GM18867 (cell line): ENCODE data around the gene LDHA.

Source experiments
- ATAC-seq: cut with Tn5 transposase; IDR thresholded peaks from one replicate; pipeline ENCODE4 v1.9.1; 2021; ENCODE audit warnings: mild to moderate bottlenecking, moderate library complexity; ENCODE audit not compliant: unreplicated experiment

Gene LDHA

DNA sequence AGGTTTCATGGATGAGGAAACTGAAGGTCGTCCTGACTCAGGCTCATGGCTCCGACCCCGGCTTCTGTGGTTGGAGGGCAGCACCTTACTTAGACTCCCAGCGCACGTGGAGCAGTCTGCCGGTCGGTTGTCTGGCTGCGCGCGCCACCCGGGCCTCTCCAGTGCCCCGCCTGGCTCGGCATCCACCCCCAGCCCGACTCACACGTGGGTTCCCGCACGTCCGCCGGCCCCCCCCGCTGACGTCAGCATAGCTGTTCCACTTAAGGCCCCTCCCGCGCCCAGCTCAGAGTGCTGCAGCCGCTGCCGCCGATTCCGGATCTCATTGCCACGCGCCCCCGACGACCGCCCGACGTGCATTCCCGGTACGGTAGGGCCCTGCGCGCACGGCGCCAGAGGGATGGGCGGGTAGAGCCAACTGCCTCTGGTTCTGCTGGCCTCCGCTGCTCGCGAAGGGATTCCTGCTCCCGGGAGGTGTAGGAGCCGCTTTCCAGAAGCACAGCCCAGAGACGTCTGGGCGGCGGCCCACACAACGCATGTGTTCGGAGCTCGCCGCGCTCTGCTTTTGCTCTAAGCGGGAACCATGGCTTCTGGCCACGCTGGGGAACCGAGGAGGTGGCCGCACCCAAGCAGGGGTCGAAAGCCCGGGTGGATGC lies at the start of gene LDHA:
Gene LDHA, plus strand, starts transcription at position 289 of the 653 bp plus-strand sequence. CDS start 2,280 bp downstream, outside the sequence.
- peak; percentile 71 for ATAC-seq

DNA sequence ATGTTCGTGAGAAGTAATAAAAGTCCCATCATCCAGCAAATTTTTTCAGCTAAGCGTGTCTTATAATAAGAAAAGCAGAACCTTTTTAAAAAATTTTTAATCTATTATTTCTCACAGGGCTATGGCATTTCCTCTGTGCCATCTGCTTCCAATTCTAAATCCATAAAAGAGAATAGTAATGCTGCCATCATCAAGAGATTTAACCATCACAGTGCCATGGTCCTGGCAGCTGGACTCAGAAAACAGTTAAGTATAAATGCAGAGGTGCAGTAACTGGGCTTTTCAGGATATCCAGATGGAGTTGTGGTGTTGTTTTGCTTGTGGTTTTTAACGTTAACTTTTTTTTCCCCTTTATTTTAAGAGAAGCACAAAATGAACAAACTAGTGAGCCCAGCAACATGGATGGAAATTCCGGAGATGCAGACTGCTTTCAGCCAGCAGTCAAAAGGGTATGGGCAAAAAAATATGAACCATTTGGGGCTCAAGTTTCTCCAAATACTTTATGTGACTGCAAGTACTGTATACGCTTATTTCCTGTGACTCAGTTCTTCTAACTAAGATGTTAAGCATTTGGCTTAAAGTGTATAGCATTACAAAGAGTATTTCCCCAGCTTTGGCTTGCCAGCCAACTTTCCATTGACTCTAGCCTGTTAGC lies 46.8 kb upstream of the LDHA start:
- no peak for ATAC-seq

DNA sequence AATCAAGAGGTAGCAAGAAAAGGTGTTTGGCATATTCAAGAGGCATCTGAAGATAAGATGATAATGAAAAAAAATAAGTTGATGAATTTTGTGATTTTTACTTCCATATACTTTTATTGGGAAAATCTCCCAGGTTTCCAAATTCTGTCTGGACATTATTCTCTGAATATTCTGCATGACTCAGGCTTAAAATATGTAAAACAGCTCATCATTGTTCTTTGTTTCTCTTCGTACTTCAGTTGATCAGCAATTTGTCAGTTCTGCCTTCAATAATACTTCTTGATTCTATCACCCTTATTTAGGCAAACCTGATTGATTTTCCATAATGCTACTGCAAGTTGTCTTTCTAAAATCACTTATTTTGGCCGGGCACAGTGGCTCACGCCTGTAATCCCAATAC lies 41.8 kb upstream of the LDHA start:
- ATAC-seq: no peak

DNA sequence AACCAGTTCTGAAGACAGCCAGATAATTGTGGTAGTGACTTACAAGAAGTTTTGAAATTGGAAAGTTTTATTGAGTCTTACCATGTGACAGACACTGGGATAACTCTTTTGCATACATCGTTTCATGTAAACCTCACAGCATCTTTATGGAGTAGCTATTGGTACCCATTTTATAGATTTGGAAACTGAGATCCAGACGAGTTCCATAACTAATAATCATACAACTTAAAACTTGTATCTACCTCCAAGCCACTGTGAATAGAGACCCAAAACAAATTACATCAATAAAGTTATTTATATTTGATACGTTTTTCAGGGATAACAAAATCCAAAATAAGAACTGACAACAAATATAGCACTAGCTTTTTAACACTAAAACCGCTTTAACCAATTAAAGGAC lies 35.7 kb upstream of the LDHA start:
- ATAC-seq: no peak

DNA sequence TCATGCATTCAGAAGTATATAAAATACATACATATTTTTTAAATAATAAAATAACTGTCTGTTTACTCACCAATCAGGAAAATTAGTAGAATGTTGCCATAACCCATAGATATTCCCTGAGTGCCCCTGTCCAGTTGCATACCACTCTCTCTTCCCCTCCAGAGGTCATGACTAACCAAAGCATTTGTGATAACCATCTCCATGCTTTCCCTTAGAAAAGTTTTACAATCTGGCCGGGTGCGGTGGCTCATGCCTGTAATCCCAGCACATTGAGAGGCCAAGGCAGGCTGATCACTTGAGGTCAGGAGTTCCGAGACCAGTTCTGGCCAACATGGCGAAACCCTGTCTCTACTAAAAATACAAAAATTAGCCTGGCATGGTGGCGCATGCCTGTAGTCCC lies 33.2 kb upstream of the LDHA start:
- no peak for ATAC-seq

DNA sequence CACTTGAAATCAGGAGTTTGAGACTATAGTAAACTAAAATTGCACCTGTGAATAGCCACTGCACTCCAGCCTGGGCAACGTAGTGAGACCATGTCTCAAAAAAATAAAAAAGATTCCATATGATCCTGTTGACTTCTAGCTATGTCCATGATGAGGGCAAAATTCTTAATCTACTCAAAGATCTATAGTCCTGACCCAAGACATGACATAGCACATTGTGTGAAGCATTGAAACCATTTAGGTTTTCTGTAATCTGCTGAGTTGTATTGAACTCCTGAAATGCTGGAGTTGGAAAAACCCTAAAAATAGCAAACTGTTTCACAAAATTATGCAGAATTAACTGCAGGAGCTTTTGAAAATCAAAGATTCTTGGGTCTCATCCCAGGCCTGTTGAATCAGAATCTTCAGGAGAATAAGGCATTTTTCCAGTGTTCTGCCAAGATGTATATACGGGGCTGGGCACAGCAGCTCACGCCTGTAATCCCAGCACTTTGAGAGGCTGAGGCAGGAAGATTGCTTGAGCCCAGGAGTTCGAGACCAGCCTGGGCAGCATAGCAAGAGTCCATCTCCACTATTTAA lies 29.8 kb upstream of the LDHA start:
- no peak for ATAC-seq

DNA sequence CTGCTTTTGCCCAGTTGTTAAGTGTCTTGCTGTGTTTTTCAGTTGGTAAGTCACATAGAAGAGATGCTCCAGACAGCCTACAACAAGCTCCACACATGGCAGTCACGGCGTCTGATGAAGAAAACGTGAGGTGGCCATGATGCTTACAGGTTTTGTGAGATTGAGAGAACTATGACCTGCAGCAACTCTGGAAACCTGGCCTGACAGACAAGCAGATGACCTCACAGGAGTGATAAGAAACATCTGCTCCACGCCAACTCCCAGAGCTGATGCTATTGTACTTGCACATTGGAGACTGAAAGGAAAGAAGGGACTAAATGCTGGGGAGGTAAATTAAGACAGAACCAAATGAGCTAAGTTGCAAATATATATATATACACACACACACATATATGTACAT lies 28.6 kb upstream of the LDHA start:
- ATAC-seq: no peak

DNA sequence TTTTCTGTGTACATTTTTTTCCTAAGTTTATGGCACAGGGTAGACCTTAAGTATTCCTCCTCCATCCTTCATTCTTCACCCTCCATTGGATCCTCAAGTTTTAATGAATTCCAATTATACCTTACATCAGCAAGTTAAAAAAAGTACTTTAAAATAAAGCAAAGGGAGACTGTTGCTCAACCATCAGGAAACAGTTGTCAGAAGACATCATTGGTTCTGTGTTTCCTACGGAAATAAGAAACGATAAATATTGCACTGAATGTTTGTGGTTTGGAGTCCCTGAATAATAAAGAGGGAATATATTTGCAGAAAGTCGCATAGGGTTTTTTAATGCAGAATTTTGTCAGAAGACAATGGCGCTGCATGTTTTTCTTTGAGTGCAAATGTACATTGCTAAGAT lies 28.1 kb upstream of the LDHA start:
- no peak for ATAC-seq

DNA sequence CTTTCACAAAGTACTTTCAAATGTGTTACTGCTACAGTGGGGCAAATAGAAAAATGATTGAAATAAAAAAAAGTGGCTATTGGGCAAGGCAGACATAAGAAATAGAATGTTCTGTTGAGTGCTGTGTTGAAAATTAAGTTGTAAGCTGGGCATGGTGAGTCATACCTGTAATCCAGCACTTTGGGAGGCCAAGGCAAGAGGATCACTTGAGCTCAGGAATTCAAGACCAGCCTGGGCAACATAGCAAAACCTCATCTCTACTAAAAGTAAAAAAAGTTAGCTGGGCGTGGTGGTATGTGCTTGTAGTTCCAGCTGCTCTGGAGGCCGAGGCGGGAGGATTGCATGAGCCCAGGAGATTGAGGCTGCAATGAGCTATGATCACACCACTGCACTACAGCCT lies 26.9 kb upstream of the LDHA start:
- no peak for ATAC-seq

DNA sequence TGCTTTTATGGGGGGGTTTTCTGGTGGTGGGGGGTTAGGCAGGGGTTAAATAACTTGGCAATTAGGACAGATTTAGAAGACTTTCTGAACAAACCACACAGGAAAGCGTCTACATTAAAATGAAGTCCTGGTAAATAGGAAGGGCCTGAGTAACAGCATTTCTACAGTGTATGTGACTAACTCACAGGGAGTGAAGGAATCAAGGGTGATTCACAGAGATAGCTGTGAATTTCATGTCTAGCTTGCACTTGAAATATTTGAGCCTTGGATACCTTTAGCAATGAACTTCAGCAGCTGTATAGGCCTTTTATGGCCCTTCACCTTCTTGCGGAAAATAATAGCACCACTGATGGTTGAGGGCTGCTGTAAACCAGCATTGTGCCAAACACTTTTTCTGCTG lies 26.1 kb upstream of the LDHA start:
- no peak for ATAC-seq

DNA sequence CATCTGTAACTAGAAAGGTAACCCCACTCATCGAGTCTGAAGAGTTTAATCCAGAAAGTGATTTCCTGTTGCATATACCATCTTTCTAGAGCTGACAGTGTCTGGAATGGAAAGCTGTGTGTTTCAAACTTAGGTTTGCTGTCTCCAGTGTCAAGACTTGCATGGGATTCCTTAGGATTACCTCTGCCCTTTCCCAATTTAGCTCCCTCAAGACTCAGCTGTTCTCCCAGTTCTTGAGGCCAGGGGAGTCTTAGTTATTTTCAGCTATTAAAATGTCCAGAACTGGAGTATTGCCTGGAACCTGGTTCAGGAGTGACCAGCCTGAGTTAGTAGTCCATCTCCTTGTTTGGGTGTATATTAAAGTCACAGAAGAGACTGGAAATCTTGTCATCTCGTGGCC lies 25.0 kb upstream of the LDHA start:
- no peak for ATAC-seq

DNA sequence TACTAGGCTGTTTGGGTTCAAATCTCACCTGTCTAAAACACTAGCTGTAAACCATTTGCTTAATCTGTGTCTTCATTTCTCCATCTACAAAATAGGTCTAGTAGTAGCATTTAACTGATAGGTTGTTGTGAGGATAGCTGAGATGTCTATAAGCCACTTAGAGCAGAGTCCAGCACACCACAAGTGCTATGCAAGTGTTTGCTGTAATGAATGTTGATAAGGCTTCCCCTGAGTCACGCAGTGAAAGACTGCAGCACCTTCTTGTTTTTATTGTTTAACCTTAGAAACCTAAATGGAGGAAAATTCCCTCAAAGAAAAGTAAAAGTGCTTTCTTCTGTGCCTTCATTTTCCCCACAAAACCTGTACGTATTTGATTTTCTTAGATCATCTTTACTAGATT lies 23.1 kb upstream of the LDHA start:
- ATAC-seq: no peak

DNA sequence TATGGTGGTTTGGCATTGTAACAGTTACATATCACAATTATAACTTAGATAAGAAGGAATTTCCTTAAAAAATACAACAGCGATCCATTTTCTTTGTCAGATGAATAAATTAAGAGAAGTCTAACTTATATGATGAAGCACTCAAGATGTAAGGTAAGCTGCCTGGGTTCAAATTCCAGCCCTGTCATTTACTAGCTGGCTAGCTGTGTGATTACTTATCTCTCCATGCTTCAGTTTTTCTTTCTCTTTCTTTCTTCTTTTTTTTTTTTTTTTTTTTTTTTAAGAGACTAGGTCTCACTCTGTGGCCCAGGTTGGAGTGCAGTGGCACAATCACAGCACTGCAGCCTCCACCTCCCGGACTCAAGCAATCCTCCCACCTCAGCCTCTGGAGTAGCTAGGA lies 22.2 kb upstream of the LDHA start:
- no peak for ATAC-seq

DNA sequence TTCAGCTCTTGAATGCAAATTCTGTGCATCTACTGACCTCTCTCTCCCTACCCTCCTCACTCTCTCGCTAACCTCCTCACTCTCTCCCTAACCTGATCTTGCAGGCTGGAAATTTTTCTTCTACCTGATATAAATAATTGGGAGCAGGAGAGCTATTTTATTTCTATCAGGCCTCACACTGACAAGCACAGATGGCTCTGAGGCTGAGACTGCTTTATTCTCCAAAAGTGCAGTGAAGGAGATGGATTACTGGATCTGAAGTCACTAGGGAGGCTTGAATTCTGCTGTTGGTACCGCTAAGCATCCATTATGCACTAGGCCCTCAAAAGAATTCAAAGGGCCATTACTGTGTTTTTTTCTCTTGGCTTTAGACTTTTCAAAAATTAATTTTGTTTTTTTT lies 19.4 kb upstream of the LDHA start:
- no peak for ATAC-seq

DNA sequence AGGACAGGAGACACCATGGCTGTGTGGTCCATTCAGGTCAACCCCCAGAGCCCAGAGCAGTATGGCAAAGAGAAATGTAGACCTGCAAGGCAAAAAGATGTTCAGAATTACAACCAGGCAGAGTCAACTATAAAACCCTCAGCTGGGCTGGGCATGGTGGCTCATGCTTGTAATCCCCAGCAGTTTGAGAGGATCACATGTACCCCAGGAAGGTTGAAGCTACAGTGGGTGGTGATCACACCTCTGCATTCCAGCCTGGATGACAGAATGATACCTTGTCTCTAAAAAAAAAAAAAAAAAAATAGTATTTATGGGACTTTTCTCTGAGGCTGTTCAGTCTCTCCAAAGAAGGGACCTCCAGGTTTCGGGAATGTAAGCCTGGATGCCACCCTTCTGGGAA lies 18.4 kb upstream of the LDHA start:
- ATAC-seq: no peak

DNA sequence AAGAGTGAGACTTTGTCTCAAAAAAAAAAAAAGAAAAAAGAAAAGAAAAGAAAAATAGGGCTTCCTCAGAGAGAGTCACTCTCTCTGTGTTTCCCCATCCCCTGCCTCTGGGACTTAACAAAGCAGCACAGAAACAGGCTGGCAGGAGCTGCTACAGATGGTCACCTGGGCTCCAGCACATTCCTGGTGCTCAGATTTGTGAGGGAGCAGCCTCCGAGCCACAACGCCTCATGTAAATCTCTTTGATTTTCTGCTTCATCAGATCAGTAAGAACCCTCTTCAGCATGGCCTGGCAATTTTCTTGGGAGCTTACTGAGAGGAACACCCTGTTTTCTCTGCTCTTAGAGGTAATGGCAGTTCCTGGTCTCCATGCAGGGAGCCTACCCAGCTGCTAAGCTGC lies 15.2 kb upstream of the LDHA start:
- ATAC-seq: no peak

DNA sequence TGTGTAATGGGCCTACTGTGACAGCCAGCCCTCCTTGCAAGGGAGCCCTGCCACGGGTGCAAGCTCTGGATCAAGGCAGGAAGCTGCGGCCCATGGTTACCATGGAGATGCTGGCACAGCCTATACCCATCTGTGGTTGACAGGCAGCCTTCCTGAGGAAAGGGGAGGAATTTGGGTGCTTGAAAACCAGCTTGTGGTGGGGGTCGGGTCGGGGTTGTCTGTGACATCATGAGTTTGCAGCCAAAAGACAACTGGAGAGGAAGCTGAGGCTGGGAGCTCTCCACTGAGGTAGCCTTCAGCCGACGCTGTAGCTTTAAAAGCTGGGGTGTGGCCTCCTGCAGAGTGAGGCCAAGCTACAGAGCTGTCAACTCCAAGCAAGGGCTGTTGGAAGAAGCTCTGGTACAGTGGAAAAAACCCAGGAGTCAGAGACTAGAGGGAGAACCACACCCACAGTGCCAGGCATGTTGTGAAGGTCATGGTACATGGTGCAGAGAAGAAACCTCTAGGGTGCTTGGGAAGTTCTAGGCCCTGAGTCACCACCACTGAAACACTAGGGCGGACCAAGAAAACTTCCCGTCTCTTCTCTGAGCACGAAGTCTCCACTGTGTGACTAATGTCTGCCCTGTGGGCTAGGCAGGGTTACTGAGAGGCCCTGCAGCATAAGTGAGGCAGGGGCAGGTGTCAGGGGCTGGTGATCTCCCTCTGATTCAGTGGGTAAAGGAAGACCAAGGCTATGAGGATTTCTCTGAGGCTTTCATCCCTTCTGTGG lies 10.8 kb upstream of the LDHA start:
- peak; percentile 81 for ATAC-seq

DNA sequence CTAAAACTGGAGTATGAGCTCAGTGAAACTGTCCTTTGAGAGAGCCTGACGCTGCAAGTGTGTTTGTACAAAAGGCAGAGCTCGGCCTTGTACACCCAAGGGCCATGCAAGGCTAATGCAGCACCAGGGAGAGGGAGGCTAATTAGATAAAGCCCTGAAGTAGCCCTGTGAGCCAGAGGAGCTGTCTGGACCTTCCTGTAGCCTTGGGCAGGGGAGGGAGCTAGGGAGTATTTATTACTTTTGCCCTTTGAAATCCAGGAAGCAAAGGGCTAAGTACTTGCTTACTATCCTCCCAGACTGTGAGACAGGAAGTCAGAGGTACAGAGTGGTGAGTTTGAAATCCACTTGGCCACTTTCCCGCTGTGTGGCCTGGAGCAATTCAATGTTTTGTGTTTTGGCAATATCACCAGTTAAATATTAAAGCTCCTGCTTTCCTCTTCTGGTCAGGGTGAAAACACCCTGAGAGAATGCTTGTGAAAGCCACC lies 10.2 kb upstream of the LDHA start:
- ATAC-seq: peak; percentile 63

DNA sequence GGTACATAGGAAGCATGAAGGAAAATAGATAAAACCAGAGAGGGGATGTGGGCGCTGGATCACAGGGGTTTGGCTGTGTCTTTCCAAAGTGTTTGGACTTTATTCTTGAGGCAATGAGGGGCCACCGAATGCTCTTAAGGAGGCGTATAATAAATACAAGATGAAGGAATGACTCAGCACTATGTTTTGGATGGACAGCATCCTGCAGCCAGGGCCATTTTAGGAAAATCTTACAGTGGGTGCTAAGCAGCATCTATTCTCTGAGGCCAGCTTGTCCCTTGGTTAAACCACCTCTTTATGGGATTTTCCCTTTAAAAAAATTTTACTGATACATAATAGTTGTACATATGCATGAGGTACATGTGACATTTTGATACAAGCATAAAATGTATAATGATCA lies 4.3 kb upstream of the LDHA start:
- no peak for ATAC-seq

DNA sequence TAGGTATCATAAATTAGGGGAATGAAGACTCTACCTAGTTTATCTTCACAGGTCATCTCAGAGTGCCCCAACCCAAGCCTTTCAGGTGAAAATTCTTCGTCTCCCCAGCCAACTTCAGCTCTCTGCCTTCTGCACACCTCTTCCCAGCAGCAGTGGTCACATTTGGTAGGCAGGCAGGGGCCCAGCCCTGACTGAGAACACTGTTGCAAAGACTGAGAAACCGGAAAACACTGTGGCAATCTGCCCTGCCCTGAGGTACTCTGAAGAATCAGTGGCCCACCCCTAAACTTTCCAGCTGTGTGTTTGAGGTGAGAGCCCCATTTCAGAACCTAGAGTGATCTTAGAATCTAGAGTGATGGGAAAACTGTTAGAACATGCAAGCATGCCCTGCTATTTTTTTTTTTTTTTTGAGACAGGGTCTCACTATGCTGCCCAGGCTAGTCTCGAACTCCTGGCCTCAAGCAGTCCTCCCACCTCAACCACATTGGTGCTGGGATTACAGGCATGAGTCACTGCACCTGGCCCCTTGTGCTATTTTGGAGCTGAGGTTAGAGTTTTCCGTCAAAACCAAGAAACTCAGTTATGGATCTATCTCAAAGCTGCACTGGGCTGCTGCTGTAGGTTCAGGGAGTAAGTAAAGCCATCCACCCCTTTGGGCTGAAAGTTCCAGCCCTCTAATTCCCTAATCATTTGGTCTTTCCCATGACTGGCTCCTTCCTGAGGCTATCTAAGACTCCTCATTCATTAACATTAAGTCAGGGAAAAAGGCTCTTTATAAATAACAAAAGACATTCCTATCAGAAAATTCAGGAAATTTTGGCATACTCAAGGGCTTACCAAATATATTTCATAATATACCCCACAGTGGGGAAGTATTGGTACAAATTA lies 1.7 kb upstream of the LDHA start:
- ATAC-seq: no peak
